BLaER1 treated with 17β-estradiol and CSF1 and Interleukin-3, amounts not matched to agents 10 nM and 100 nM (cell line): ENCODE measurements around the gene RELL2.
A peak's percentile ranks its signal among the peaks of the same experiment; 100 is the strongest.

Experiments
- H3K27ac ChIP-seq, 11 experiments: shearing (Covaris generic); formaldehyde crosslinking; 2 replicates each; pipeline ENCODE4 v1.8.1; 2022
- H3K27me3 ChIP-seq, 11 experiments: shearing (Covaris generic); formaldehyde crosslinking; 2 replicates each; pipeline ENCODE4 v1.8.1; 2022
- H3K36me3 ChIP-seq, 11 experiments: shearing (Covaris generic); formaldehyde crosslinking; 2 replicates each; pipeline ENCODE4 v1.8.1; 2022
- H3K4me1 ChIP-seq, 10 experiments: shearing (Covaris generic); formaldehyde crosslinking; 2 replicates each; pipeline ENCODE4 v1.8.1; 2022
- H3K4me2 ChIP-seq, 11 experiments: shearing (Covaris generic); formaldehyde crosslinking; 2 replicates each; pipeline ENCODE4 v1.8.1; 2022
- H3K4me3 ChIP-seq, 10 experiments: shearing (Covaris generic); formaldehyde crosslinking; 2 replicates each; pipeline ENCODE4 v1.8.1; 2022
- H3K9ac ChIP-seq, 11 experiments: shearing (Covaris generic); formaldehyde crosslinking; 2 replicates each; pipeline ENCODE4 v1.8.1; 2022
- H3K9me3 ChIP-seq, 11 experiments: shearing (Covaris generic); formaldehyde crosslinking; replicated peaks in 1 of 11; 2 replicates each; pipeline ENCODE4 v1.8.1; 2022
- H4K20me1 ChIP-seq, 11 experiments: shearing (Covaris generic); formaldehyde crosslinking; 2 replicates each; pipeline ENCODE4 v1.8.1; 2022
- Cebpa-rat ChIP-seq, 11 experiments: shearing (Covaris generic); IDR thresholded peaks; 2 replicates each; pipeline ENCODE4 v1.8.1; 2022

The RELL2 gene

GRCh38 chr5:141680751-141681201 lies 44.0 kb downstream of the RELL2 start:
- H3K4me1 ChIP-seq: peaks cover 55 to 65% (median 62%) of the 10 kb centered on the region in 10 experiments
- H4K20me1 ChIP-seq: peaks cover 0 to 29% (median 0%) of the 10 kb centered on the region in 11 experiments; a peak in 3 of 22 replicates
- H3K36me3 ChIP-seq: peaks cover 0 to 31% (median 4%) of the 10 kb centered on the region in 11 experiments; a peak in 6 of 22 replicates
- no peak for TF ChIP-seq Cebpa-rat (IDR thresholded peaks at IDR 0.05)
- H3K27me3 ChIP-seq: no peaks in the 10 kb centered on the region
- peak overlapping the region in 9 of 11 experiments; percentile 22 to 94 (median 87); a peak in 13 of 22 replicates for H3K27ac ChIP-seq
- H3K4me2 ChIP-seq: peak overlapping the region; percentile 90 to 100 (median 99)
- no peaks in the 10 kb centered on the region for H3K9me3 ChIP-seq
- H3K9ac ChIP-seq: peak overlapping the region; percentile 70 to 86 (median 80); a peak in 17 of 22 replicates
- peak overlapping the region in 9 of 10 experiments; percentile 49 to 71 (median 58); a peak in 14 of 20 replicates for H3K4me3 ChIP-seq

GRCh38 chr5:141681295-141681694 lies 44.5 kb downstream of the RELL2 start:
- peaks cover 0 to 25% (median 0%) of the 10 kb centered on the region in 11 experiments; a peak in 3 of 22 replicates for H4K20me1 ChIP-seq
- H3K4me3 ChIP-seq: peak overlapping the region; percentile 49 to 71 (median 58)
- peak overlapping the region; percentile 90 to 100 (median 99) for H3K4me2 ChIP-seq
- peak overlapping the region; percentile 70 to 86 (median 80) for H3K9ac ChIP-seq
- H3K9me3 ChIP-seq: no peaks in the 10 kb centered on the region
- H3K27ac ChIP-seq: peak overlapping the region in 10 of 11 experiments; percentile 51 to 94 (median 88); a peak in 19 of 22 replicates
- H3K36me3 ChIP-seq: peaks cover 0 to 26% (median 4%) of the 10 kb centered on the region in 11 experiments; a peak in 6 of 22 replicates
- H3K27me3 ChIP-seq: no peaks in the 10 kb centered on the region
- peaks cover 58 to 70% (median 66%) of the 10 kb centered on the region in 10 experiments for H3K4me1 ChIP-seq
- TF ChIP-seq Cebpa-rat (IDR thresholded peaks at IDR 0.05): no peak

GRCh38 chr5:141681695-141682641 lies 45.2 kb downstream of the RELL2 start, which contains the start of gene ARAP3:
TSS of gene ARAP3 (minus strand) at chr5:141682230. CDS start at chr5:141680486, 1,744 bp downstream.
- Histone ChIP-seq H3K4me3 (peak within 1 kb of the TSS; percentile 49 to 71 (median 58)), H3K27me3 (no peaks in the 10 kb centered on the region), H3K9me3 (no peaks in the 10 kb centered on the region), H3K27ac (peak within 1 kb of the TSS; percentile 55 to 94 (median 87); a peak in 21 of 22 replicates), H3K4me1 (peaks cover 58 to 77% (median 70%) of the 10 kb centered on the region in 10 experiments), H3K36me3 (peaks cover 0 to 24% (median 4%) of the 10 kb centered on the region in 11 experiments; a peak in 6 of 22 replicates), H4K20me1 (peaks cover 0 to 19% (median 0%) of the 10 kb centered on the region in 11 experiments; a peak in 3 of 22 replicates), H3K4me2 (peak within 1 kb of the TSS; percentile 90 to 100 (median 99)), H3K9ac (peak within 1 kb of the TSS; percentile 70 to 86 (median 80))
- peak in 5 of 11 experiments; percentile 17 to 79 (median 51); a peak in 6 of 22 replicates for TF ChIP-seq Cebpa-rat (IDR thresholded peaks at IDR 0.05)

- Histone ChIP-seq H3K27ac (peak overlapping the region in 10 of 11 experiments; percentile 20 to 94 (median 86); a peak in 17 of 22 replicates), H3K4me2 (peak overlapping the region; percentile 90 to 100 (median 99); a peak in 21 of 22 replicates), H3K27me3 (no peaks in the 10 kb centered on the region), H3K4me1 (peaks cover 58 to 80% (median 70%) of the 10 kb centered on the region in 10 experiments), H3K9ac (peak overlapping the region in 1 of 11 experiments; percentile 81; a peak in 3 of 22 replicates), H3K9me3 (no peaks in the 10 kb centered on the region), H3K4me3 (peak overlapping the region in 2 of 10 experiments; percentile 65 to 71; a peak in 1 of 20 replicates), H4K20me1 (peaks cover 0 to 14% (median 0%) of the 10 kb centered on the region in 11 experiments; a peak in 3 of 22 replicates), H3K36me3 (peaks cover 0 to 9% (median 0%) of the 10 kb centered on the region in 11 experiments; a peak in 4 of 22 replicates)
- TF ChIP-seq Cebpa-rat (IDR thresholded peaks at IDR 0.05): no peak
Measured at GRCh38 chr5:141683596-141684141, 46.9 kb downstream of the RELL2 start.

GRCh38 chr5:141685591-141685990 lies 48.8 kb downstream of the RELL2 start:
- H3K4me2 ChIP-seq: peak overlapping the region; percentile 39 to 100 (median 77); a peak in 20 of 22 replicates
- H3K9me3 ChIP-seq: no peaks in the 10 kb centered on the region
- H3K4me3 ChIP-seq: no peak overlapping the region
- H3K36me3 ChIP-seq: no peaks in the 10 kb centered on the region
- H3K27me3 ChIP-seq: no peaks in the 10 kb centered on the region
- no peak for TF ChIP-seq Cebpa-rat (IDR thresholded peaks at IDR 0.05)
- H3K9ac ChIP-seq: no peak overlapping the region
- H3K4me1 ChIP-seq: peaks cover 47 to 66% (median 57%) of the 10 kb centered on the region in 10 experiments
- H4K20me1 ChIP-seq: peaks cover 0 to 3% (median 0%) of the 10 kb centered on the region in 11 experiments; a peak in 2 of 22 replicates
- H3K27ac ChIP-seq: peak overlapping the region in 2 of 11 experiments; percentile 3 to 4; a peak in 2 of 22 replicates

GRCh38 chr5:141686648-141687416 lies 50.0 kb downstream of the RELL2 start:
- Histone ChIP-seq H3K4me1 (peaks cover 35 to 58% (median 47%) of the 10 kb centered on the region in 10 experiments), H4K20me1 (no peaks in the 10 kb centered on the region), H3K9ac (no peak overlapping the region), H3K36me3 (no peaks in the 10 kb centered on the region), H3K27ac (0 out of 22 replicates have a peak overlapping the region, but pooled peaks of 1 of the 11 experiments have one; percentile 6), H3K9me3 (no peaks in the 10 kb centered on the region), H3K27me3 (no peaks in the 10 kb centered on the region), H3K4me2 (peak overlapping the region in 7 of 11 experiments; percentile 1 to 18 (median 16); a peak in 6 of 22 replicates), H3K4me3 (no peak overlapping the region)
- no peak for TF ChIP-seq Cebpa-rat (IDR thresholded peaks at IDR 0.05)
